ENCODE data around the gene PTPRG.

The PTPRG gene

DNA sequence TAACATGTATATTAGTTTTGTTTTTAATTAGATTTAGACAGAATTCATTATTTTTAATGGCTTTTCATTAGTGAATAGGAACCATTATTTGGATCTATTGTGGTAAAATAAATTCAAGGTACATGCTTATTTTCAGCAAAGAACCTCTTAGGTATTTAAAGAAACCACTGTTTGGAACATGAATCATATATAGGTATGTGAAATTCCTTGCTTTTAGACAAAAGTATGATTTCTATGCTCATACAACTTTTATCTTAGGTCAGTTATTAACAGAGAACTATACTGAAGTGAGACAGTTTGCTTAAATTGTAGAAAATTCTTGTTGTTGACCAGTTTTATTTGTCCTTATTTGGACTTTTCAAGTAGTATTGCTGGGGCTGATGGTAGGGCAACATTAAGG, 422.1 kb downstream of the PTPRG start:
- no peak for DNase-seq

GRCh38 chr3:61985020-61985419, 423.6 kb downstream of the PTPRG start:
- DNase-seq = peak; percentile 24

DNA sequence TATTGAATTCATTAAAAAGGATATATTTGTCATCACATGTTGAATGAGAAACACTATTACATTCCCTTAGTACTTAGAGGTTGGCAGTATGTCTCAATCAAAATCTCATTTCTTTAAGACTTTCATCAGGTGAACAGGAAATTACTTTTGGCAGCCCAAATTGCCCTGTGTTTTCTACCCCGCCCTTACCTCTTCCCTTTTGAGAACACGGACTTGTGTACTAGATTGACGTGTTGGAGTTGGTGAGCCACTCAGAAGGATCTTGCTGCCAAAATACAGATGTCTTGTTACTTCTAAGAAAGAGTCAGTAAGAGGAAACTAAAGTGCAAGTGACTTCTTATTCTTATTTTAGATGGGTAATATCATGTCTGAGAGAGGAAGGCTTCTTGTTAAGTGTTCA, 425.1 kb downstream of the PTPRG start:
- DNase-seq = no peak

DNA sequence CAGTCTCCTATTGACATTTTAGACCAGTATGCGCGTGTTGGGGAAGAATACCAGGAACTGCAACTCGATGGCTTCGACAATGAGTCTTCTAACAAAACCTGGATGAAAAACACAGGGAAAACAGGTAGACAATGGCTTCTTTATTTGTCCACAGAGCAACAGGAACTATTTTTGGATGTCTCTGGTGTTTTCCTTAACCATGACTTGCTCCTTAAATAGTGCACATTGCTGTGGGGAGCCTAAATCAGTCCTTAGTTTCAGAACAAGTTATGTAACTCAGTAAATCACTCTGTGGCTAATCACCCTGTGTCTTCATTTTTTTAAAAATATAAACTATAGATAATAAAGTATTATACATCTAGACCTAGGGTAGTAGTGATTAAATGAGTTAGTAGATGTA, 428.3 kb downstream of the PTPRG start:
- no peak for DNase-seq

DNA sequence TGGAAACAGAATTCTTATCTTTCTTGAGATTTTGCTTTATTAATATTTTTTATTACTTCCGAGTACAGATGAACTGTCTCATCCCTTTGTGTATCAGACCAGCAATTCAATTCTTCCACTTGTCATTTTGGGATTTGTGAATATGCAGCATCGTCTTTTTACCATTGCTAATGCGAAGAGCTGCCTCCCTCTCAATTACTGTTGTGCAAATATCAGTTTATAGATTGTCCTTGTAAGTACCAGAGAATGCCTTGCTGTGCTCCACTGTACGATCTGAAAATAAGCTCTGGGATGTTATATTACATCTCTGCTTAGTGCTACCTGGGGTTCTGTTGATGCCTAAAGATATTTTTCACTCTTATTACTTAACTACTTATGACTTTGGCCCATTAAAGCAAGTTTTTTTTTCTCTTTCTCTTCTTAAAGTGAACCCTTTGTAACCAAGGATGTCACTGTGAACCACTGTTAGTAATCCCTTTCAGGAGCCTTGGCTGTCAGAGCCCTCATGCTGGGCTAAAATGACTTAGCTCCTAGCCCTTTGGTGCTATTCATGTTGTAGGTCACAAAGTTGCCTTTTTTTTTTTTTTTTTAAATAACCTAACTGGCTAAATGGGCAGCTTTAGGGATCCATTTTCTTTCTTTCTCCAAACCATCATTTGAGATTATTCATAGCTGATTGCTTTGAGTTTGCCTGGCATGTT, 429.1 kb downstream of the PTPRG start:
- no peak for DNase-seq

DNA sequence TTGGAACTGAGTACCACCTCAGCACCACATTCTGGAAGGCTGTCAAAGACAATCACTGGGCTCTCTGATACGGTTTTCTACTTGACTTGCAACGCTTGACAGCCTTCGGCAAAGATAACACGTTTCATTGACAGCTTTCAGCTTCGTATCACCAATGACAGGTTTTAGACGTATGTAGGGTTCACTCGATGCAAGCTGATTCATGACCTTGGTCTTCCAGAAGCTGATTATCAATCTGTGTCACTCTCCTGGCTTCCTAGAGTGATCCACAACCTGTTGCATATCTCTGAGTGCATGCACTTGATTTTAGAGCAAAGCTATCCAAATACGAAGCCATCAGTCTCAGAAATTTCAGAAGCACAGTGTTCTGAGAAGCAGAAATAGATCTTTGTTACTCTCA, 430.3 kb downstream of the PTPRG start:
- no peak for DNase-seq

- no peak for DNase-seq
Measured at GRCh38 chr3:61996366-61996765, 435.0 kb downstream of the PTPRG start.

DNA sequence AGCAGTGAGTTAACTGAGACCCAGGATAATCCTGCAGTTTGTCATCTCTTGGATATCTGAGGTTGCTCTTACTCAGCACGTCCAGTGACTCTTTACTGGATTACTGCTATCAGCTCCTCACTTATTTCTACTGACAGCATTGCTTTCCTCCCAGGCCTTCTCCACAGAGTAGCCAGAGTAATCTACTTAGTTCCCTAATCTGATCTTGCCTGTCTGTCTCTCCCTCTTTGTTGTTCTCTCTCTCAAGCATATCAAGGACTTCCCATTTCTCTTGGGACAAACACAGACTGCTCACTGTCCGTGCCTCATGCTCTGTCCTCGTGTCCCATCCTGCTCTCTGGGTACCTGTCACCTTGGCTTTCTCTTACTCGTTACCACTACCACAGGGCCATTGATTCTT, 435.7 kb downstream of the PTPRG start:
- no peak for DNase-seq

- no peak for DNase-seq
Measured at GRCh38 chr3:62003835-62004234, 442.5 kb downstream of the PTPRG start.

GRCh38 chr3:62007036-62007435, 445.7 kb downstream of the PTPRG start:
- DNase-seq = no peak

- no peak for DNase-seq
Measured at GRCh38 chr3:62010989-62011388, 449.6 kb downstream of the PTPRG start.

GRCh38 chr3:62011666-62012065, 450.3 kb downstream of the PTPRG start:
- no peak for DNase-seq

- DNase-seq = no peak
Measured at GRCh38 chr3:62013951-62014350, 452.6 kb downstream of the PTPRG start.

DNA sequence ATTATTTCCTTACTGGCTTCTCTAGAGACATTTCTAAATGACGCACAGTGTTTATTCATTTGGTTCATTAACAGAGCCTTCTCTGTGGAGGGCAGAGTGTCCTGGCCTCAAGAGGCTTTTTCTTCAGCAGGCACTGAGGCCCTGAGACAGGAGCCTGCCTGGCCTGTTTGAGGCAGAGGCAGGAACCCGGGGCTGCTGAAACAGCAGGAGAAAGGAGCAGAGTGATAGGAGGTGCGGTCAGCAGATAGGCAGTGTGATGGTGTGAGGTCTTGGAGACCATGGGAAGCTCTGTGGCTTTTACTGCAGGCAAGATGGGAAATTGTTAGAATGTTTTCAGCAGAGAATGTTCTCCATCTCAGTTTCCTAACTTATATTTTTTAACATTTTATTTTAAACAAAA, 453.7 kb downstream of the PTPRG start:
- DNase-seq = no peak

GRCh38 chr3:62019906-62020305, 458.5 kb downstream of the PTPRG start:
- DNase-seq = no peak

GRCh38 chr3:62020706-62021105, 459.3 kb downstream of the PTPRG start:
- no peak for DNase-seq

DNA sequence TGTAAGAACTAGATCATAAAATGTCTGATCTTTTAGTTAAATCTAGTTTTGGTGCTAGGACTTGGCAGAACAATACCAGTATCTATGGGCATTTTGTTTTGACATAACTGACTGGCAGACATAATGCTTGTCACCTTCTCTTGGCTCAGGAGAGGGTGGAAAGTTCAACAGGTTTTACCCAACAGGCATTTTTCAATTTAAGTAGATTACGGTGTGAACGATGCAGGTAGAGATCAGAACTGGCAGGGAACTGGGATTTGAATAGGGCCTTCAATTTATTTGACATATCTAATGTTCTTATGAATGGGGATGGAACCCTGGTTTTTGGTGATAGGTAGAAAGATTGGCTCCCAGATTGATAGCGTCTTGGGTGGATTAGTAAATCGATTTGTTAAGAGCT, 460.9 kb downstream of the PTPRG start:
- DNase-seq = no peak

DNA sequence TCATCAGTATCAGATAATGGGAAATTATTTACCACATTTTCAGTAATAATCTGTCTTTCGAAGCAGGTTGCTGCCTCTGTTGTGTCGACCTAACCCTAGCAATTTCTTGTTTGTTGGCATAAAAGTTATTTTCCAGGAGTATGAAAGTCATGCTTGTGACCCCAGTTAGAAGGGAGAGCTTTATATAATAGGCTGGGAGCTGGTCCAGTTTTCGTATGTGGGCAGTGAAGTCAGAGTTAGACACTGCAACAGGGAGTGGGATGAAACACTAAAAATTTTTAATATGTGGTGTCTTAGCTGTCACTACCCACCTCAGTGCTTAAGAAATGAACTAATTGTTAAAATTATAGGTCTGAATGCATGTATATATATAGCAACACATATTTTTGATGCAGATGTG, 463.5 kb downstream of the PTPRG start:
- DNase-seq = no peak

GRCh38 chr3:62025913-62026312, 464.5 kb downstream of the PTPRG start:
- DNase-seq = no peak

DNA sequence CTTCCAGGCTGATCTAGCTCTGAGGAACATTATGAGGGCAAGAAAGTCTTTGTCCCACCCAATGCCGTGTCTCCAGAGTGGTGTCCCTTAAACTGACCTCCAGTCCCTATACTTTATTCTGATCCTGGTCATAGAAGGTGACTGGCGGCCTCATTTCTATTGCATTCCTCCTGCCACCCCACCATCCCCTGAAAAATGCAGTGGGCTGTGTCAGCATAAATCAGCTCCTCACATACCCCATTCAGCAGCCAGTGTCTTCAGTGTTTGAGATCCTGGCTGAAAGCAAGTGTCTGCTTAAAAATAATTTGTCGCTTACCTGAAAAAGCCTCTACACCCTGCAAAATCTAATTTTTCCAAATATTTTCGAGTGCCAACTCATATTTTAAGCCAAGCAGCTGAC, 465.9 kb downstream of the PTPRG start:
- DNase-seq = no peak

GRCh38 chr3:62027796-62028195, 466.4 kb downstream of the PTPRG start:
- no peak for DNase-seq

DNA sequence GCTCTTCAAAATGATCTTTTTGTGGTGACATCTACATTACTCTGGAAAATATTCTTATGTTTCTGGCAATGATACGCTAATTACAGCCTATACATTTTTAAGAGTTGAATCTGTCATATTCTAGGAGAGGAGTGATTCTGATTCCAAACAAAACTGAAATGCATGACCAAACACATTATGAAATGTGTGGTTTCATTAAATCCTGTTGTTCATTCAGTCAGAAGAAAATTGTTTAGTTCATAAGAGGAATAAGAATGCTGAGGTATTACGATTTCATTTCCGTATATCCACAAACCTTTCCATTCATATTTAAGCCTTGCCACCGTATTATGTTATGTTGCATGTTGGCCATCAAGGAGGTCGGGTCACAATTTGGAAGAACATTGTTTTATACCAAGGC, 466.9 kb downstream of the PTPRG start:
- DNase-seq = no peak

DNA sequence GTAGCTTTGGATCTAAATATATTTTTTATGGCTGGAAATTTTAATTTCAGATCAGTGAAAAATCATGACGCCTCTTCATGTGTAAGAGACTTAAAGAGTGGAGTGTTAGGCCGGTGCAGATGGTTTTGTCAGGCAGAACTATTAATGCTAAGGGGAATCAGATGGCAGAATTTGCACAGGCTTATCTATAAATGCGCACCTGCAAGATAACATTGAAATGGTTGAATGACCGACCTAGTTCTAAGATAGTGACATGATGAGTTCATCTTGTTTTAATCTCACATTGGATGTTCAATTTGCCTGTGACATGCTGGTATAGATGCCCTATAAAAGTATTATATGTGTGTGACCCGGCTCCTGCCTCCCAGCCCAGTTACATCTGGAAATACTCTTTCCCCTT, 471.4 kb downstream of the PTPRG start:
- DNase-seq = no peak

GRCh38 chr3:62035402-62036057, 474.2 kb downstream of the PTPRG start:
- DNase-seq = no peak

DNA sequence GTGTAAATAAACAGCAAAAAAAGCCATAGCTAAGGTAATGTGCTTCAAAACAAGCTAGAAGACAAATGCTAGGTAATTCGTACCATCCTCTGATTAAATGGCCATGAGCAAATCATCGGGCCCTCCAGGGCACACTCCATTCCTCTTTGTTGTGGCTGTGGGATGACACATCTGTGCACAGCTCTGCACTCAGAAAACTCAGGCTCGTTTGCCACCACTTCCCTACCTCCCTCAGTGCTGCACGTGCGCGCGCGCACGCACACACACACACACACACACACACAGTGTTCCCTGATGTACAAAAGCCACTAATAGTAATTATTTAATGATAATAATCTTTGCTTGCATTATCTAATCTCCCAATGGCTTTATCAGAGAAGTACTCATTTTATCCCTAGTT, 475.4 kb downstream of the PTPRG start:
- no peak for DNase-seq

Measured in MV-4-11 (cell line).